Bronchial epithelial cell (primary cell): ENCODE results near the gene TMPRSS11E. TPM values are rescaled to one million over a fixed set of nuclear protein-coding genes. Genes with fewer than 3 reads are reported as not detected.
A peak's percentile ranks its signal among the peaks of the same experiment; 100 is the strongest.

Source experiments
- DNase-seq: peaks from one replicate; pipeline ENCODE4 v3.0.0-alpha.2; 2010; ENCODE audit warnings: low read depth
- FAIRE-seq: peaks from 2 replicates; lab custom pipeline; 2011; peaks lifted over from hg19 to GRCh38; lab: Jason Lieb, UNC
- H3K27me3 ChIP-seq: 2 replicates; pipeline ENCODE4 v1.5.1; 2011; ENCODE audit warnings: low read length; ENCODE audit not compliant: control insufficient read depth, insufficient read depth
- H3K36me3 ChIP-seq: 2 replicates; pipeline ENCODE4 v1.5.1; 2011; ENCODE audit warnings: low read length; ENCODE audit not compliant: control insufficient read depth, insufficient read depth
- H3K4me3 ChIP-seq: 2 replicates; pipeline ENCODE4 v1.5.1; 2011; ENCODE audit warnings: mild to moderate bottlenecking, low read depth, low read length, control low read depth
- CTCF ChIP-seq: IDR thresholded peaks from 2 replicates; pipeline ENCODE4 v1.5.1; 2011; ENCODE audit warnings: mild to moderate bottlenecking, moderate library complexity, low read length, control low read depth, inconsistent platforms; ENCODE audit not compliant: insufficient read depth, severe bottlenecking
- total RNA-seq: library from RNA; depleted of rRNA; stranded (reverse); fragments of >200 nt; gene quantifications from 2 replicates; pipeline ENCODE4 v1.2.1, GENCODE V29; 2014

Gene TMPRSS11E
- total RNA-seq, 1 donor from 2014 or later: 9.2 TPM

- TF ChIP-seq CTCF: no peak
- H3K27me3 ChIP-seq: no peaks in the 10 kb centered on the region
- DNase-seq: peak; percentile 73
- FAIRE-seq: no peak
- no peak overlapping the region for H3K4me3 ChIP-seq
- H3K36me3 ChIP-seq: no peaks in the 10 kb centered on the region
Observed at GRCh38 chr4:68465058-68465457, 17.8 kb downstream of the TMPRSS11E start.

DNA sequence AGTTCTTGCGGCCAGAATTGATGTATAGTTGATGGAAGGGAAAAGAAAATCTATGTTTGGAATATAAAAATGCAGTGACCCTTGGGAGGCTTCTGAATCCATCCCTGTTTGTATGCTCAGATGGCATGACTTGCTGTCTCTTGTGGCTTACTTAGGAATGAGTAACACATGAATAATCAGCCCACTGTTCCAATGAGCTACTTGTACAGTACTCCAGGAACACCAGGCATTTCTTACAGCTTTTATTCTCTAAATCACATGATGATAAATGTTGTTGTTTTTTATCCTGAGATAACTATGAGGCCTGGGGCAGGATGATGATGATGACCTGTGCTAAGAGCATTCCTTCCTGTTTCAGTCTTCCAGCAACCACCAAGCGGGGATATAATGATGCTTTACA, 18.9 kb downstream of the TMPRSS11E start:
- peak; percentile 40 for FAIRE-seq
- Histone ChIP-seq H3K27me3 (no peaks in the 10 kb centered on the region), H3K36me3 (no peaks in the 10 kb centered on the region), H3K4me3 (no peak overlapping the region)
- TF ChIP-seq CTCF: no peak
- peak; percentile 95 for DNase-seq

GRCh38 chr4:68466751-68467150, 19.5 kb downstream of the TMPRSS11E start:
- H3K27me3 ChIP-seq: no peaks in the 10 kb centered on the region
- TF ChIP-seq CTCF: no peak

DNA sequence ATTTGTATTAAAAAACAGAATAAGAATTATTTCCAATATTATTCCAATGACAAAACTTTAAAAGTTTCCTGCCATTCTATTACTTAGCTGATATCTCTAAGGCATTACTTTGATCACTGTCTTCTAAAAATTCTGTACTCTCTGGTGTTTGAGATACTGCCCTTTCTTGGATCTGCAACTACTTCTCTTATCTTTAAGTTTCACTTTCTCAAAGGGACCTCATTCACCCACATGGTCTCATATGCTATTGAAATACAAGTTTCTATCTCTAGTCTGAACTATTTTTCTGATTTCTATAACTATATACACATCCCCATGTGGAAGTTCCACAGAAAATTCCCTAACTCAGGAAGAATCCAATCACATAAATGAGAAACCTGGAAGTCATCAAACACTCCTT, 22.2 kb downstream of the TMPRSS11E start:
- FAIRE-seq (no peak), DNase-seq (no peak)
- TF ChIP-seq CTCF: no peak
- Histone ChIP-seq H3K36me3 (no peaks in the 10 kb centered on the region), H3K27me3 (no peaks in the 10 kb centered on the region), H3K4me3 (no peak overlapping the region)

More at GRCh38 chr4:68466751-68467150, 19.5 kb downstream of the TMPRSS11E start:
- Histone ChIP-seq H3K4me3 (no peak overlapping the region), H3K36me3 (no peaks in the 10 kb centered on the region)
- DNase-seq: peak; percentile 83
- FAIRE-seq: no peak

DNA sequence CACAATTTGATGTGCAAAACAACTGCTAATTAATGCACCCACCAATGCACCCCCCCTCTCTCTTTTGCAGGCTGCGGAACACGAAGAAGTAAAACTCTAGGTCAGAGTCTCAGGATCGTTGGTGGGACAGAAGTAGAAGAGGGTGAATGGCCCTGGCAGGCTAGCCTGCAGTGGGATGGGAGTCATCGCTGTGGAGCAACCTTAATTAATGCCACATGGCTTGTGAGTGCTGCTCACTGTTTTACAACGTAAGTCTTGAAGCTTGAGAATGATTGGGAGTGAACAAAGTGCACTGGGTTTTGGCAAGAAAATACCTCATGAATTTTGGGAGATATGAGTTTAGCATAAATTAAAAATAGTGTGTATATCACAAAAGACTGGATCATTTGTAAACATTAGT, 28.9 kb downstream of the TMPRSS11E start:
- no peak overlapping the region for H3K4me3 ChIP-seq
- no peak for FAIRE-seq
- DNase-seq: no peak
- no peak for TF ChIP-seq CTCF
- no peaks in the 10 kb centered on the region for H3K27me3 ChIP-seq
- H3K36me3 ChIP-seq: no peaks in the 10 kb centered on the region

GRCh38 chr4:68489338-68489737, 42.1 kb downstream of the TMPRSS11E start:
- no peaks in the 10 kb centered on the region for H3K36me3 ChIP-seq
- DNase-seq: no peak
- peak; percentile 50 for FAIRE-seq
- no peak overlapping the region for H3K4me3 ChIP-seq
- no peaks in the 10 kb centered on the region for H3K27me3 ChIP-seq
- TF ChIP-seq CTCF: no peak
